H1 (cell line): ENCODE data around the gene LRRC32. TPM values are rescaled to one million over a fixed set of nuclear protein-coding genes. Genes with fewer than 3 reads are reported as not detected.

Source experiments
- CTCF ChIA-PET: fragments of 300-600 bp; sonication (Branson Sonifier 250); formaldehyde crosslinking; loops from one replicate; lab custom pipeline; 2021; ENCODE audit not compliant: partially characterized antibody; lab: Charles Lee
- POLR2A ChIA-PET: fragments of 300-600 bp; sonication (Branson Sonifier 250); formaldehyde crosslinking; loops from one replicate; lab custom pipeline; 2021; ENCODE audit warnings: inconsistent platforms; ENCODE audit not compliant: partially characterized antibody; lab: Charles Lee
- DNase-seq, 2 experiments: peaks; one replicate each; pipeline versions ENCODE4 v3.0.0 to v3.0.0-alpha.2; 2010 to 2022; ENCODE audit warnings: low spot score in 2 of 2, low read depth in 1 of 2, mixed read lengths in 1 of 2
- FAIRE-seq: peaks from 2 replicates; lab custom pipeline; 2011; peaks lifted over from hg19 to GRCh38; lab: Jason Lieb, UNC
- H2AFZ ChIP-seq: 2 replicates; pipeline ENCODE4 v1.8.1; 2012; ENCODE audit warnings: low read length, inconsistent platforms
- H2AK5ac ChIP-seq: 2 replicates; pipeline ENCODE4 v1.6.1; 2013; ENCODE audit warnings: low read depth, low read length
- H2BK120ac ChIP-seq: replicated peaks from 2 replicates; pipeline ENCODE3; 2013; ENCODE audit warnings: low read depth, low read length, inconsistent platforms
- H2BK12ac ChIP-seq: 2 replicates; pipeline ENCODE4 v1.6.1; 2013; ENCODE audit warnings: low read depth, low read length
- H2BK15ac ChIP-seq: 2 replicates; pipeline ENCODE4 v1.6.1; 2013; ENCODE audit warnings: low read length
- H2BK20ac ChIP-seq: 2 replicates; pipeline ENCODE4 v1.6.1; 2013; ENCODE audit warnings: low read length
- H2BK5ac ChIP-seq: 2 replicates; pipeline ENCODE4 v1.6.1; 2013; ENCODE audit warnings: low read depth, low read length
- H3K14ac ChIP-seq: 2 replicates; pipeline ENCODE4 v1.6.1; 2013; ENCODE audit warnings: inconsistent platforms; ENCODE audit not compliant: insufficient read length
- H3K18ac ChIP-seq: 2 replicates; pipeline ENCODE4 v1.6.1; 2013; ENCODE audit warnings: low read length; ENCODE audit errors: extremely low read depth
- H3K23ac ChIP-seq: 2 replicates; pipeline ENCODE4 v1.6.1; 2013; ENCODE audit warnings: inconsistent platforms; ENCODE audit not compliant: insufficient read length
- H3K23me2 ChIP-seq: 2 replicates; pipeline ENCODE4 v1.6.1; 2013; ENCODE audit warnings: low read depth, low read length
- H3K27ac ChIP-seq: 2 replicates; pipeline ENCODE4 v1.6.1; 2011; ENCODE audit warnings: low read depth, low read length, inconsistent platforms
- H3K27me3 ChIP-seq, 4 experiments: replicated peaks in 1 of 4; 1 replicate in 1 of 4; 2 replicates in 3 of 4; pipeline versions ENCODE4 v1.6.1 to v1.8.1; 2011 to 2013; ENCODE audit warnings: low read length in 3 of 4, mild to moderate bottlenecking in 3 of 4, inconsistent platforms in 2 of 4, mixed read lengths in 2 of 4, moderate library complexity in 1 of 4; ENCODE audit not compliant: control insufficient read depth in 3 of 4, insufficient read depth in 3 of 4; ENCODE audit errors: extremely low read depth in 1 of 4
- H3K36me3 ChIP-seq, 4 experiments: 2 replicates each; pipeline versions ENCODE4 v1.6.1 to v1.8.1; 2011 to 2013; ENCODE audit warnings: mild to moderate bottlenecking in 4 of 4, low read length in 3 of 4, moderate library complexity in 2 of 4, control low read depth in 1 of 4, inconsistent platforms in 1 of 4; ENCODE audit not compliant: insufficient read depth in 4 of 4, control insufficient read depth in 2 of 4
- H3K4ac ChIP-seq: replicated peaks from 2 replicates; pipeline ENCODE3; 2013; ENCODE audit warnings: low read length, low read depth, mixed read lengths, inconsistent platforms; ENCODE audit not compliant: insufficient read length
- H3K4me1 ChIP-seq, 4 experiments: replicated peaks in 1 of 4; 1 replicate in 1 of 4; 2 replicates in 3 of 4; pipeline versions ENCODE4 v1.6.1 to v1.8.1; 2011 to 2013; ENCODE audit warnings: low read length in 3 of 4, inconsistent platforms in 2 of 4, mixed read lengths in 1 of 4; ENCODE audit not compliant: insufficient read depth in 4 of 4, control insufficient read depth in 3 of 4
- H3K4me2 ChIP-seq, 2 experiments: 2 replicates each; pipeline versions ENCODE4 v1.6.1 to v1.8.1; 2011 to 2013; ENCODE audit warnings: low read depth in 2 of 2, low read length in 2 of 2, control low read depth in 1 of 2, inconsistent platforms in 1 of 2, mild to moderate bottlenecking in 1 of 2; ENCODE audit not compliant: insufficient read depth in 1 of 2
- H3K4me3 ChIP-seq, 4 experiments: fragments of 200-600, 300-600 bp in 1 of 4; sonication (generic), shearing (Covaris generic), sonication (Bioruptor Twin) in 1 of 4; 2 replicates each; pipeline versions ENCODE4 v1.5.1 to v1.8.1; 2011 to 2016; ENCODE audit warnings: low read length in 4 of 4, low read depth in 3 of 4, control low read depth in 2 of 4, inconsistent platforms in 2 of 4, mild to moderate bottlenecking in 2 of 4, mixed read lengths in 1 of 4, moderate library complexity in 1 of 4; ENCODE audit not compliant: insufficient read depth in 2 of 4; ENCODE audit errors: extremely low read depth in 1 of 4
- H3K56ac ChIP-seq: replicated peaks from 2 replicates; pipeline ENCODE3; 2013; ENCODE audit warnings: low read depth, mild to moderate bottlenecking, mixed read lengths, low read length, inconsistent platforms; ENCODE audit not compliant: insufficient read length
- H3K79me1 ChIP-seq: 2 replicates; pipeline ENCODE4 v1.6.1; 2013; ENCODE audit warnings: low read depth, low read length, control low read depth
- H3K79me2 ChIP-seq, 2 experiments: 2 replicates each; pipeline versions ENCODE4 v1.6.1 to v1.8.1; 2012 to 2013; ENCODE audit warnings: low read length in 2 of 2, mild to moderate bottlenecking in 2 of 2, inconsistent platforms in 1 of 2; ENCODE audit not compliant: insufficient read depth in 2 of 2, control insufficient read depth in 1 of 2
- H3K9ac ChIP-seq, 4 experiments: replicated peaks in 1 of 4; 1 replicate in 1 of 4; 2 replicates in 3 of 4; pipeline versions ENCODE4 v1.6.1 to v1.8.1; 2011 to 2013; ENCODE audit warnings: low read depth in 3 of 4, low read length in 3 of 4, control low read depth in 2 of 4, mild to moderate bottlenecking in 2 of 4, moderate library complexity in 2 of 4, inconsistent platforms in 1 of 4; ENCODE audit errors: extremely low read depth in 1 of 4
- H3K9me3 ChIP-seq, 2 experiments: 2 replicates each; pipeline versions ENCODE4 v1.6.1 to v1.8.1; 2012 to 2013; ENCODE audit warnings: mild to moderate bottlenecking in 2 of 2, moderate library complexity in 2 of 2, control low read depth in 1 of 2, inconsistent platforms in 1 of 2, low read depth in 1 of 2, low read length in 1 of 2, mixed read lengths in 1 of 2; ENCODE audit not compliant: insufficient read depth in 2 of 2
- H4K20me1 ChIP-seq, 2 experiments: replicated peaks in 1 of 2; 2 replicates each; pipeline versions ENCODE3 to v1.8.1; 2011 to 2013; ENCODE audit warnings: inconsistent platforms in 2 of 2, low read length in 2 of 2, mild to moderate bottlenecking in 1 of 2; ENCODE audit not compliant: insufficient read depth in 2 of 2, control insufficient read depth in 1 of 2
- H4K5ac ChIP-seq: 2 replicates; pipeline ENCODE4 v1.6.1; 2013; ENCODE audit warnings: low read length, low read depth, mixed read lengths, inconsistent platforms; ENCODE audit not compliant: insufficient read length
- H4K8ac ChIP-seq: 2 replicates; pipeline ENCODE4 v1.8.0; 2013; ENCODE audit warnings: mild to moderate bottlenecking, moderate library complexity, low read length, inconsistent platforms; ENCODE audit not compliant: insufficient read depth; ENCODE audit errors: extremely low read depth
- H4K91ac ChIP-seq: replicated peaks from 2 replicates; pipeline ENCODE3; 2013; ENCODE audit warnings: low read length, mixed read lengths, inconsistent platforms; ENCODE audit not compliant: insufficient read length
- CTCF ChIP-seq, 3 experiments: IDR thresholded peaks; 1 replicate in 2 of 3; 2 replicates in 1 of 3; pipeline versions ENCODE4 v1.5.1 to v1.6.1; 2011; ENCODE audit warnings: low read length in 3 of 3, mild to moderate bottlenecking in 3 of 3, inconsistent platforms in 2 of 3, low read depth in 1 of 3, moderate library complexity in 1 of 3; ENCODE audit not compliant: insufficient read depth in 1 of 3; ENCODE audit errors: control extremely low read depth in 1 of 3
- GTF2F1 ChIP-seq: IDR thresholded peaks from 2 replicates; pipeline ENCODE4 v1.6.1; 2012; ENCODE audit warnings: low read depth, low read length, improper control_type of control experiment, borderline replicate concordance
- POLR2AphosphoS5 ChIP-seq: IDR thresholded peaks from 2 replicates; pipeline ENCODE4 v1.6.1; 2011; ENCODE audit warnings: low read depth, low read length
- RAD21 ChIP-seq, 2 experiments: IDR thresholded peaks in 1 of 2; conservative IDR thresholded peaks in 1 of 2; 2 replicates each; pipeline ENCODE4 v1.6.1; 2011; ENCODE audit warnings: low read depth in 2 of 2, low read length in 2 of 2, improper control_type of control experiment in 1 of 2, inconsistent platforms in 1 of 2, mild to moderate bottlenecking in 1 of 2, moderate library complexity in 1 of 2
- RNF2 ChIP-seq: fragments of 200-900, 300-1000 bp; sonication (generic); IDR thresholded peaks from 2 replicates; pipeline ENCODE4 v1.7.1; 2016; ENCODE audit warnings: borderline replicate concordance, low read depth, mild to moderate bottlenecking, antibody characterized with exemption, low read length; ENCODE audit not compliant: poor library complexity, severe bottlenecking; ENCODE audit errors: missing control alignments
- TAF7 ChIP-seq: optimal IDR thresholded peaks from 2 replicates; pipeline ENCODE3; 2011; ENCODE audit warnings: low read depth, mild to moderate bottlenecking, inconsistent platforms, low read length, moderate library complexity, borderline replicate concordance
- ZNF274 ChIP-seq: IDR thresholded peaks from 2 replicates; pipeline ENCODE4 v1.7.0; 2012; ENCODE audit warnings: low read length, borderline replicate concordance; ENCODE audit errors: extremely low read depth
- WGBS, 2 experiments: shearing (Covaris generic) in 1 of 2; methylation state at CpG; one replicate each; pipeline versions ENCODE4 v1.1.6 to v1.1.7; 2013 to 2015; ENCODE audit warnings: low lambda C conversion rate in 2 of 2, mixed read lengths in 2 of 2, inconsistent platforms in 1 of 2, low coverage in 1 of 2, missing lambda C conversion rate in 1 of 2; ENCODE audit not compliant: insufficient replicate concordance in 2 of 2, insufficient coverage in 1 of 2, insufficient read length in 1 of 2; ENCODE audit errors: extremely low coverage in 1 of 2, missing lambda C conversion rate in 1 of 2; 5-methylcytosine and 5-hydroxymethylcytosine counted together
- polyA plus RNA-seq, 7 experiments: library from polyadenylated mRNA; depleted of rRNA in 3 of 7; stranded (reverse) in 5 of 7; unstranded in 2 of 7; fragments of >200 nt in 5 of 7; fragments of 200-250 nt in 2 of 7; gene quantifications; 1 replicate in 5 of 7; 2 replicates in 1 of 7; 4 replicates in 1 of 7; pipeline versions ENCODE4 v1.2.1 to v1.2.3, GENCODE V29; 2011 to 2013; ENCODE audit warnings: missing spikeins in 2 of 7, mixed read lengths in 2 of 7
- total RNA-seq: library from RNA; stranded (reverse); fragmentation: NEBNext Ultra II Directional; extraction: Animal tissue kit (Norgen Biotek cat#: 25700); gene quantifications from 2 replicates; pipeline ENCODE4 v1.2.1, GENCODE V29; 2021

The LRRC32 gene
- total and polyA plus RNA-seq, 2 of the 8 experiments (the other 6 are each of a cell fraction or from before 2014, with no cell fraction given), result 0.99 to 1.9 TPM

- Histone ChIP-seq H4K8ac (no peak overlapping the region), H4K20me1 (no peaks in the 10 kb centered on the region), H3K56ac (no peak overlapping the region), H4K91ac (peak overlapping the region; percentile 41), H3K18ac (peak overlapping the region; percentile 7; the same call in 1 of the 2 replicates), H3K23ac (no peak overlapping the region), H3K9me3 (peaks cover 0 to 4% of the 10 kb centered on the region in 2 experiments; a peak in 2 of 4 replicates), H2AK5ac (no peak overlapping the region; the same call in 1 of the 2 replicates), H3K27ac (no peak overlapping the region), H3K4me2 (no peak overlapping the region; a peak in 1 of 4 replicates), H2BK120ac (peak overlapping the region; percentile 7), H3K4me3 (no peak overlapping the region), H2BK5ac (peak overlapping the region; percentile 14; the same call in 1 of the 2 replicates), H2AFZ (no peak overlapping the region), H3K79me1 (no peaks in the 10 kb centered on the region; the same call in 1 of the 2 replicates), H2BK12ac (peak overlapping the region; percentile 72), H3K23me2 (no peaks in the 10 kb centered on the region; the same call in 1 of the 2 replicates), H3K36me3 (no peaks in the 10 kb centered on the region), H3K4ac (no peak overlapping the region), H3K9ac (no peak overlapping the region), H2BK20ac (peak overlapping the region; percentile 68; the same call in 1 of the 2 replicates), H2BK15ac (no peak overlapping the region), H3K14ac (no peak overlapping the region), H3K4me1 (peaks cover 9 to 20% (median 16%) of the 10 kb centered on the region in 4 experiments), H3K79me2 (no peaks in the 10 kb centered on the region), H3K27me3 (no peaks in the 10 kb centered on the region), H4K5ac (no peak overlapping the region)
- CTCF ChIA-PET, result interaction anchor here (1.2 to 4.5 kb wide), 4 partner anchors 14 to 96 kb away, joined by 3 to 20 read pairs (median 11); no protein-coding TSS in a partner anchor
- POLR2A ChIA-PET, result no interaction called here
- DNase-seq, result no peak
- 89% methylated on average over 3 of the region's 3 CpGs; no CpG with 5 or more reads in 1 of the 2 experiments for WGBS, 2 experiments
- no peak for FAIRE-seq
- TF ChIP-seq TAF7 (no peak), ZNF274 (no peak), GTF2F1 (no peak), POLR2AphosphoS5 (no peak), CTCF (IDR thresholded peaks at IDR 0.05; ENCODE audit: control extremely low read depth in 1 of 3, insufficient read depth in 1 of 3, low read depth in 1 of 3, low read length in 3 of 3) (no peak), RNF2 (no peak), RAD21 (IDR thresholded peaks at IDR 0.05 in 1 of 2, conservative IDR thresholded peaks at IDR 0.05 in 1 of 2; ENCODE audit: low read depth in 2 of 2, low read length in 2 of 2) (no peak)
These were observed 32.0 kb upstream of the LRRC32 start for GRCh38 chr11:76702336-76703128.
